HG03025 (cell line): Measurements from ENCODE around the gene ZNF749.
"Not testable (repeated sequence)": the region's sequence is repeated elsewhere in the genome, so short reads cannot be mapped to it uniquely, and the experiment has no call there.

Experiments
- ATAC-seq: cut with Tn5 transposase; IDR thresholded peaks from one replicate; pipeline ENCODE4 v1.9.1; 2021; ENCODE audit warnings: mild to moderate bottlenecking, moderate library complexity; ENCODE audit not compliant: unreplicated experiment, low FRiP score

The ZNF749 gene

GRCh38 chr19:57465680-57466381 lies 30.7 kb downstream of the ZNF749 start:
- ATAC-seq: no peak

DNA sequence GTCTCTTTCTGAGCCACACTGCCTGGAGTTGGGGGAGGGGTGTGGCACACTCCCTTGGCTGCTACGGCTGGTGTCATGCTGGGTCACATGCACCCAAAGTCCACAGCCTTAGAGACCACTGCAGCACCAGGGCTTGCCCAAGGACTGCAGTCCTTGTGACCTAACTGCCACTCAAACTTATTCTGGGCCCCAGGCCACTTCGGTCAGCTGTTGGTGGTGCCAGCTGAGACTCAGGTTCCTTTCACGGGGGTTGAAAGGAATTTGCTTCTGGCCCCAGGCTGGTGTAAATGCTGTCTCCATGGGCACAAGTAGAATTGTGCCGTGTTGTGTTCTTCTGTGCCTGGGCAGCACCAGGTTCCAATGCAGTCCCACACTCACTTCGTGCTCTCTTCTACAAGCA lies 31.4 kb downstream of the ZNF749 start:
- no peak for ATAC-seq

GRCh38 chr19:57473646-57474045 lies 38.5 kb downstream of the ZNF749 start:
- no peak for ATAC-seq

DNA sequence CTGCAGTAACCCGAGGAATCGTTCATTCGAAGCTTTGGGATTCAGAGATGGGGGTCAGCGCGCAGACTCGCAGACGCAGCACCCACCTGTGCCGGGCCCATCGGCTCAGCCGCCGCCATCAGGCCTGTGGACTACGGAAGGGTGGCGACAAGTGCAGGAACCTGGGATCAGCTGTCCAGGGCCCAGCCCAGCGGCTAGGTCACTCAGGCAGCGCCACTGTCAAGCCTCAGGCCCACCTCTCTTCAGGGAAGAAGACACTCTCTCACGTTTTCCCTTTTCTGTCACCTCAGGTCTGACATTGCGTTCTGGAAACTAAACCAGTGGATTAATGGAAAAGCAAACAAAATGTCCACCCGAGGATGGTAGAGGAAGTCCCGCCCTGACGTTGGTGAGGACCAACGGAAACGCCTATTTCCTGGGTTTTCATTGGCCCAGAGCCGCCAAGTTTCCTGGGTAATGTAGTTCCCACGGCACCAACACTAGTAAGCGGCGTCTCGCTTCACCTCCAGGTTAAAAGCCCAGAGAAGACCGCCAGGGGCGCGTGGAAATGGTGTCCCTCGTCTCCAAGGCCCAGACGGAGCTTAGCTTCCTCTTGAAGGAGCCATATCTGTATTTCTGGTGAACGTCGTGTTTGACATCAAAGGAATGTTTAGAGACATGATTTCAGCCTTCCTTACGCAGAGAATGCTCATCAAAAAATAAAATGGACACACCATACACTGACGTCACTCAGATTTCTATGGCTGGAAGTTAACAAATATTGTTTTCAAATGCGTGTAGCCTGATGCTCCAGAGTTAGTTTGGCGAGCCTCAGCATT lies 42.3 kb downstream of the ZNF749 start, which contains the start of gene ZNF772:
TSS of gene ZNF772 (minus strand) at position 376 of the 818 bp plus-strand sequence. CDS start at position 119, 257 bp downstream.
- no peak for ATAC-seq

DNA sequence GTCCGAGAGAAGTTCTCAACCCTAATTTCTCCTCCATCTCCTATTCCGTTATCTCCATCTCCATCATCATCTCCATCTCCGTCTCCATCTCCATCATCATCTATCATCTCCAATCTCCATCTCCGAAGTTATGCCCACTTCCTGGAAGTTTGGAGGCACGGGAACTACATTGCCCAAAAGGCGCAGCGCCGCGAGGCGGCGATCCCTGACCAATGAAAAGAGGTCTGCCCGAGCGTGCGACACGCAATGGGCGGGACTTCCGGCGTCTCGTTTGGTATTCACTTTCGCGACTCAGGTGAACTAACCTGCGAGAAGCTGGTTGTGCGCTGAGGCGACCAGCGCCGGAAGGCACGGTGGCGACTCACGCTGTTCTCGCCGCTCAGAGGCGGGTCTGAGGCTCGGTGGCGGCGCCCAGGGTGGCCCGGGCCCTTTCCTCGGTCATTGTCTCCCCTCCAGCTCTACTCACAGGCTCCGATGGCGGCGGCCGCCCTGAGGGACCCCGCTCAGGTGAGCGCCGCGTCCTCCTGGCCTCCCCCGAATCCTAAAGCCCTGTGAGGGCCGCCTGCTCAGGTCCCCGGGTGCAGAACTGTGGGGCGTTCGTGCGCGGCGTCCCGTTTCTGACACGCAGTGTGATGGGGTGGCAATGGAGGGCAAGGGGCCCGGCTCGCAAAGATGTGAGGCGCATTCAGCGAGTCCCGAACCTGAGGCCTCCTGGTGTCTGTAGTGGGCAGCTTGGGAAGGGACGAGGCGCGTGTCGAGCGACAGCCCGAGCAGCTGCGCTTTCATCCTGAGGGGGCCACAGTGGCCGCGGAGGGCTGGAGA lies 52.6 kb downstream of the ZNF749 start, which contains the start of gene ZNF419:
TSS of gene ZNF419 (plus strand) at position 274 of the 822 bp plus-strand sequence. CDS start at position 475, 201 bp downstream.
- peak; percentile 87 for ATAC-seq

GRCh38 chr19:57488299-57488644 lies 53.1 kb downstream of the ZNF749 start:
- not testable (repeated sequence) for ATAC-seq
